Loucy (cell line): ENCODE results near the gene GEMIN7.

Source experiments
- CTCF ChIP-seq: fragments of 200-600 bp; sonication (generic); conservative IDR thresholded peaks from 2 replicates; pipeline ENCODE4 v1.5.1; 2014; ENCODE audit warnings: mild to moderate bottlenecking, antibody characterized with exemption, low read length
- EZH2phosphoT487 ChIP-seq: fragments of 200-600 bp; IDR thresholded peaks from 2 replicates; pipeline ENCODE4 v1.6.1; 2018; ENCODE audit warnings: antibody characterized with exemption, mild to moderate bottlenecking, moderate library complexity, borderline replicate concordance

GRCh38 chr19:45057444-45057843, 21.6 kb upstream of the GEMIN7 start:
- TF ChIP-seq CTCF (no peak), EZH2phosphoT487 (no peak)
